Mesenchymal stem cell (in vitro differentiated cells and primary cell): ENCODE data around the gene TSSK2.

Experiments
- DNase-seq: peaks from one replicate; pipeline ENCODE4 v3.0.0-alpha.2; 2013
- H2AFZ ChIP-seq: one replicate; pipeline ENCODE4 v1.6.1; 2013; ENCODE audit warnings: low read depth, mild to moderate bottlenecking, control low read depth, inconsistent platforms, low read length, moderate library complexity
- H2AK5ac ChIP-seq: 2 replicates; pipeline ENCODE4 v1.6.1; 2013; ENCODE audit warnings: low read length, moderate library complexity, mild to moderate bottlenecking, inconsistent platforms; ENCODE audit not compliant: severe bottlenecking
- H2BK120ac ChIP-seq: one replicate; pipeline ENCODE4 v1.6.1; 2013; ENCODE audit warnings: low read depth, mild to moderate bottlenecking, inconsistent platforms, low read length, moderate library complexity
- H2BK12ac ChIP-seq, 2 experiments: one replicate each; pipeline ENCODE4 v1.6.1; 2013; ENCODE audit warnings: inconsistent platforms in 2 of 2, low read length in 2 of 2, mild to moderate bottlenecking in 2 of 2, moderate library complexity in 2 of 2, control low read depth in 1 of 2
- H2BK15ac ChIP-seq: one replicate; pipeline ENCODE4 v1.6.1; 2013; ENCODE audit warnings: mild to moderate bottlenecking, low read depth, inconsistent platforms; ENCODE audit not compliant: poor library complexity, severe bottlenecking
- H2BK5ac ChIP-seq: 2 replicates; pipeline ENCODE4 v1.6.1; 2013; ENCODE audit warnings: low read depth, mild to moderate bottlenecking, low read length, control low read depth, inconsistent platforms; ENCODE audit not compliant: poor library complexity, severe bottlenecking
- H3K14ac ChIP-seq, 2 experiments: one replicate each; pipeline ENCODE4 v1.6.1; 2013; ENCODE audit warnings: inconsistent platforms in 2 of 2, low read length in 2 of 2, control low read depth in 1 of 2, mild to moderate bottlenecking in 1 of 2, moderate library complexity in 1 of 2
- H3K18ac ChIP-seq, 2 experiments: one replicate each; pipeline ENCODE4 v1.6.1; 2013; ENCODE audit warnings: inconsistent platforms in 2 of 2, low read length in 2 of 2, control low read depth in 1 of 2, low read depth in 1 of 2, mild to moderate bottlenecking in 1 of 2
- H3K23ac ChIP-seq, 2 experiments: one replicate each; pipeline ENCODE4 v1.6.1; 2013; ENCODE audit warnings: inconsistent platforms in 2 of 2, low read length in 2 of 2, mild to moderate bottlenecking in 2 of 2, moderate library complexity in 2 of 2, control low read depth in 1 of 2
- H3K27ac ChIP-seq: 2 replicates; pipeline ENCODE4 v1.5.1; 2013; ENCODE audit warnings: mild to moderate bottlenecking, moderate library complexity, low read length, control low read depth, inconsistent platforms; ENCODE audit not compliant: poor library complexity, severe bottlenecking
- H3K27me3 ChIP-seq, 2 experiments: 2 replicates each; pipeline versions ENCODE4 v1.6.1 to v1.7.0; 2013; ENCODE audit warnings: low read length in 2 of 2, mild to moderate bottlenecking in 2 of 2, moderate library complexity in 2 of 2, control low read depth in 1 of 2, inconsistent platforms in 1 of 2; ENCODE audit not compliant: control insufficient read depth in 1 of 2, insufficient read depth in 1 of 2
- H3K36me3 ChIP-seq, 2 experiments: 2 replicates each; pipeline versions ENCODE4 v1.6.1 to v1.7.0; 2013; ENCODE audit warnings: low read length in 2 of 2, control low read depth in 1 of 2, inconsistent platforms in 1 of 2, low read depth in 1 of 2, mild to moderate bottlenecking in 1 of 2; ENCODE audit not compliant: insufficient read depth in 2 of 2, control insufficient read depth in 1 of 2
- H3K4ac ChIP-seq, 2 experiments: one replicate each; pipeline ENCODE4 v1.6.1; 2013; ENCODE audit warnings: inconsistent platforms in 2 of 2, low read length in 2 of 2, mild to moderate bottlenecking in 2 of 2, moderate library complexity in 2 of 2, control low read depth in 1 of 2, low read depth in 1 of 2
- H3K4me1 ChIP-seq: 2 replicates; pipeline ENCODE4 v1.6.1; 2013; ENCODE audit warnings: low read depth, low read length, control low read depth; ENCODE audit not compliant: control insufficient read depth, insufficient read depth
- H3K4me2 ChIP-seq: 2 replicates; pipeline ENCODE4 v1.6.1; 2013; ENCODE audit warnings: low read length, mild to moderate bottlenecking, inconsistent platforms; ENCODE audit not compliant: poor library complexity, severe bottlenecking
- H3K4me3 ChIP-seq, 2 experiments: 2 replicates each; pipeline versions ENCODE4 v1.5.1 to v1.7.0; 2013; ENCODE audit warnings: low read length in 2 of 2, mild to moderate bottlenecking in 2 of 2, control low read depth in 1 of 2, low read depth in 1 of 2; ENCODE audit not compliant: insufficient read depth in 1 of 2
- H3K79me1 ChIP-seq: replicated peaks from 2 replicates; pipeline ENCODE4 v1.6.1; 2013; ENCODE audit warnings: mild to moderate bottlenecking, control low read depth, low read length, inconsistent platforms; ENCODE audit not compliant: poor library complexity, severe bottlenecking
- H3K9ac ChIP-seq: 2 replicates; pipeline ENCODE4 v1.7.0; 2013; ENCODE audit warnings: mild to moderate bottlenecking, low read length, moderate library complexity
- H3K9me3 ChIP-seq: 2 replicates; pipeline ENCODE4 v1.7.0; 2013; ENCODE audit warnings: mild to moderate bottlenecking, low read length; ENCODE audit not compliant: control insufficient read depth
- H4K8ac ChIP-seq: one replicate; pipeline ENCODE4 v1.6.1; 2013; ENCODE audit warnings: inconsistent platforms, mild to moderate bottlenecking, low read length, moderate library complexity
- H4K91ac ChIP-seq: one replicate; pipeline ENCODE4 v1.6.1; 2013; ENCODE audit warnings: mild to moderate bottlenecking, low read length, inconsistent platforms
- WGBS: methylation state at CpG from one replicate; pipeline ENCODE4 v1.1.7; 2013; ENCODE audit warnings: mixed read lengths; 5-methylcytosine and 5-hydroxymethylcytosine counted together

The TSSK2 gene

DNA sequence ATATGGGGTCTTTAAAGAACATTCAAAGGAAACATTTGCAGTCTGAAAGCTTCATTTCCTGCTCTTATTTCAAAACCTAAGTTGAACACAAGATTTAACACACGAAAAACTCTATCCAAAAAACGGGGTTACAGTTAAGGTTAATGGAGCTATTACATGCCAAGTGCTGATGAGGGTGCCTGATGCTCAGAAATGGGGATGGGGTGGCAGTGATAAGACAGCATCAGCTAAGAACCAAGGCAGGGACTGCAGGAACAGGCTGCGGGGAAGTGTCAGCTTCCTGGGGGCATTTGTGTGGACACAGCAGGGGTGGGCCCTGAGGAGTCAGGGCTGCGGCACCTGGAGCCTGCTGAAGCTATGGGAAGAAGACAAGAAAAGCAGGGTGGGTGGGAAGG lies 21.0 kb upstream of the TSSK2 start:
- DNase-seq: no peak
- Histone ChIP-seq H3K18ac (no peak overlapping the region), H3K79me1 (peaks cover 35% of the 10 kb centered on the region), H2BK12ac (no peak overlapping the region), H2BK5ac (no peak overlapping the region), H3K9me3 (no peaks in the 10 kb centered on the region), H3K36me3 (peaks cover 0 to 9% of the 10 kb centered on the region in 2 experiments), H3K9ac (no peak overlapping the region), H4K91ac (no peak overlapping the region), H3K27me3 (no peaks in the 10 kb centered on the region), H4K8ac (no peak overlapping the region), H3K4me1 (peaks cover 13% of the 10 kb centered on the region), H2BK120ac (no peak overlapping the region), H3K4me2 (no peak overlapping the region), H2BK15ac (no peak overlapping the region), H3K27ac (no peak overlapping the region), H3K14ac (no peak overlapping the region), H3K23ac (no peak overlapping the region), H2AK5ac (no peak overlapping the region), H2AFZ (no peak overlapping the region), H3K4ac (no peak overlapping the region), H3K4me3 (no peak overlapping the region)
- WGBS: 93% methylated on average over 4 of the region's 4 CpGs

DNA sequence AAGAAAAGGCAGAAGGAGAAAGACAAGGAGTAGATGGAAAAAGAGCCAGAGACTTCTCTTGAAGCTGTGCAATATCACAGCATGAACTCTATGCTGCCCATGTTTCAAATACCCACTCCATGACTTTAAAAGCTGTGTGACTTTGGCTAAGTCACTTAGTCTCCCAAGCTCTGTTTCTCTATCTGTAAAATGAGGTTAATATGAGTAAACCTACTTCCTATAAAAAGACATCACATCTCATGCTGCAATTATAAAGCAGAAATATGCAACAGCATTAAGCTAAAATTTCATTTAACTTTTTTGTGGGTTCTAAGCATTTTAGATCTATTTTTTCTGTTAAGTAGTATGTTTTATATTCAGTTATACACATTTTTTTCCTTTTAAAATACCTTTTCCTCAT lies 20.5 kb upstream of the TSSK2 start:
- Histone ChIP-seq H3K9me3 (no peaks in the 10 kb centered on the region), H2AFZ (no peak overlapping the region), H3K27me3 (no peaks in the 10 kb centered on the region), H3K9ac (no peak overlapping the region), H3K4me1 (peaks cover 16% of the 10 kb centered on the region), H3K18ac (no peak overlapping the region), H3K4me2 (no peak overlapping the region), H3K27ac (no peak overlapping the region), H2BK5ac (no peak overlapping the region), H2BK15ac (no peak overlapping the region), H3K14ac (no peak overlapping the region), H2AK5ac (no peak overlapping the region), H3K79me1 (peaks cover 39% of the 10 kb centered on the region), H2BK120ac (no peak overlapping the region), H2BK12ac (no peak overlapping the region), H3K23ac (no peak overlapping the region), H3K36me3 (peaks cover 0 to 10% of the 10 kb centered on the region in 2 experiments), H4K91ac (no peak overlapping the region), H4K8ac (no peak overlapping the region), H3K4me3 (no peak overlapping the region), H3K4ac (no peak overlapping the region)
- DNase-seq: no peak

DNA sequence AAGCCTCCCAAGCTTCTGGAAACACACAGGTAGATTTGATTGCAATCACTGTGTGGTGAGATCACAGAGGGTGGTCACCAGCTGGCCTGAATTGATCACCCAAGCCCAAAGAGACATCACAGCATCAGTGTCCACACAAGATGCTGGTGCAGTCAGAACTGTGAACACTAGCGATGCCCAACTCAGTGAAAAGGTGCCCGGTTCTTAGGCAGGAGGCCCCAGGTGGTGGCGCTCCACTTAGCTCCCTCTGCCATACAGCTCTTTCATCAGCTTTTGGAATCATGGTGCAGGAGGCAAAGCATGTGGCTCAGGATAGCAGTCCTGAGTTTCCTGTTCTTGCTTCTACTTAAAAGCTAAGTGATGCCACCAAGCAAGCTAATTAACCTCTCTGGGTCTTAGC lies 20.0 kb upstream of the TSSK2 start:
- H3K79me1 ChIP-seq: peaks cover 40% of the 10 kb centered on the region
- no peak overlapping the region for H3K18ac ChIP-seq
- H4K91ac ChIP-seq: no peak overlapping the region
- peaks cover 0 to 10% of the 10 kb centered on the region in 2 experiments for H3K36me3 ChIP-seq
- no peak overlapping the region for H3K9ac ChIP-seq
- H2BK15ac ChIP-seq: no peak overlapping the region
- H3K4me3 ChIP-seq: no peak overlapping the region
- no peak overlapping the region for H3K4ac ChIP-seq
- no peak overlapping the region for H2BK5ac ChIP-seq
- no peak overlapping the region for H2AFZ ChIP-seq
- H3K23ac ChIP-seq: no peak overlapping the region
- H2BK120ac ChIP-seq: no peak overlapping the region
- no peak overlapping the region for H3K14ac ChIP-seq
- peaks cover 16% of the 10 kb centered on the region for H3K4me1 ChIP-seq
- no peaks in the 10 kb centered on the region for H3K9me3 ChIP-seq
- 96% methylated on average over 3 of the region's 3 CpGs for WGBS
- DNase-seq: no peak
- no peak overlapping the region for H2AK5ac ChIP-seq
- no peaks in the 10 kb centered on the region for H3K27me3 ChIP-seq
- H4K8ac ChIP-seq: no peak overlapping the region
- no peak overlapping the region for H2BK12ac ChIP-seq
- H3K4me2 ChIP-seq: no peak overlapping the region
- no peak overlapping the region for H3K27ac ChIP-seq

DNA sequence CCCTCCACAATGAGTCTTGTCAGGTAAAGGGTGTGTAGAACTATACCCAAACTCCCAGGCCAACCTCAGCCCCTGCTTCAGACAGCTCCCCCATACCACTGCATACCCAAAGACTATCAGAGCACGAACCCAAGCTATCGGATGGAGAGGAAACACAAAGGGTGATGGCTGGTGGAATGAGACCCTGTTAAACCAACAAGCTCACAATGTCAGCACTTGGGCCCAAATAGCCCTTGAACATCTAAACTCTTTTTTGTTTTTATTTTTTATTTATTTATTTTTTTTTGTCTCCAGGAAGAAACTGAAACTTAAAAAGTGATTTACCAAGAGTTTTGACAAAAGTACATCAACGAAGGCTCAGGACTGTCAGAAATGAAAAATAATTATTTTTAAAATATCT lies 19.5 kb upstream of the TSSK2 start:
- H3K14ac ChIP-seq: no peak overlapping the region
- no peaks in the 10 kb centered on the region for H3K27me3 ChIP-seq
- peaks cover 16% of the 10 kb centered on the region for H3K4me1 ChIP-seq
- WGBS: 100% methylated on average over 2 of the region's 3 CpGs
- no peak overlapping the region for H4K91ac ChIP-seq
- H3K27ac ChIP-seq: no peak overlapping the region
- H3K4me3 ChIP-seq: no peak overlapping the region
- H2BK5ac ChIP-seq: no peak overlapping the region
- H3K36me3 ChIP-seq: peaks cover 0 to 10% of the 10 kb centered on the region in 2 experiments
- no peak overlapping the region for H2BK12ac ChIP-seq
- H3K18ac ChIP-seq: no peak overlapping the region
- H3K9me3 ChIP-seq: no peaks in the 10 kb centered on the region
- no peak overlapping the region for H2AFZ ChIP-seq
- no peak overlapping the region for H3K4me2 ChIP-seq
- peaks cover 39% of the 10 kb centered on the region for H3K79me1 ChIP-seq
- no peak overlapping the region for H4K8ac ChIP-seq
- no peak overlapping the region for H2BK120ac ChIP-seq
- H3K4ac ChIP-seq: no peak overlapping the region
- H3K9ac ChIP-seq: no peak overlapping the region
- DNase-seq: no peak
- no peak overlapping the region for H3K23ac ChIP-seq
- H2BK15ac ChIP-seq: no peak overlapping the region
- no peak overlapping the region for H2AK5ac ChIP-seq
